Lower leg skin (tissue), 3 donors: Measurements from ENCODE around the gene ZFAND3.

Source experiments
- POLR2A ChIP-seq, 2 donors: fragments of 450-650 bp; IDR thresholded peaks; one replicate each; pipeline ENCODE4 v1.6.1; 2016 to 2017; ENCODE audit warnings: antibody characterized with exemption in 2 of 2, mild to moderate bottlenecking in 1 of 2, moderate library complexity in 1 of 2
- TF ChIP-seq, protein P1 (sequence below), 3 donors: fragments of 450-650 bp; IDR thresholded peaks; one replicate each; pipeline ENCODE4 v1.5.1; 2016; ENCODE audit warnings: antibody characterized with exemption in 3 of 3, mild to moderate bottlenecking in 3 of 3, moderate library complexity in 2 of 3

DNA sequence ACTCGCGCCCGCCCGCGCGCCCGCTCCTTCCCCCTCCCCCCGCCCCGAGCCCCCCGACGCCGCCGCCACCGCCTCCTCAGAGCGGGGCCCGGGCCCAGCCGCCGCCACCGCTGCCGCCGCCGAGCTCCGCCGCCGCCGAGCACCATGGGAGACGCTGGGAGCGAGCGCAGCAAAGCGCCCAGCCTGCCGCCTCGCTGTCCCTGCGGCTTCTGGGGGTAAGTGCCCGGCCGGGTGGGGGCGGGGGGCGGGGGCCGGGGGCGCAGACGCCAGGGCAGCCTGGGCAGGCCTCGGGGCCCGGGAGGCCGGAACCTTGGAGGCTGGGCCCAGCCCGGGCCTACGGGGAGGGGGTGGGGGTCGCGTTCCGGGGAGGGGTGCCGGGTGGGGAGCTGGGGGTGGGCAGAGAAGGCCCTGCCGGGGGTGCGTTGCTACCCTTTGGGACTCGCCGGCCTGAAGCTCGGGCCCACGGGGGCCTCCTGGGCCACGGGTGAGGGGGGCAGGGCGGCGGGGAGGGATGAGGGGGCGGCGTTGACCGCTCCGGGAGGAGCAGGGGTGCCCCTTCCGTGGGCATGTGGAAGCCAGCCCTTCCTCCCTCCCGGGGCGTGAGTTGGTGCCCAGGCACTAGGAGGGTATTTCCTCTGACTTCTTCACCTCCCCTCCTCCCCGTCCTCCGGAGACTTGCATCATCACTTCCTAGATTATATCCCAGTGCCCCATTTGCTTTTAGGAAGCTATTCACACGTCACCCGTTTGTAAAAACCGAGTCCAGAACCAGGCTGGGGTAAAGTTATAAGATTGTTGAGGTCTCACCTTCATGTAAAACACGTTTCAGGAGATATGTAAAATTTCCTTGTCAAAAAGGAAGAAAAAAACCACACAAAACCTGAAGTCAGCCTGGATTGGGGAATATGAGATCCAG, 533 bp downstream of the ZFAND3 start:
- no peak for TF ChIP-seq POLR2A (IDR thresholded peaks at IDR 0.05)
- TF ChIP-seq, protein P1, sequence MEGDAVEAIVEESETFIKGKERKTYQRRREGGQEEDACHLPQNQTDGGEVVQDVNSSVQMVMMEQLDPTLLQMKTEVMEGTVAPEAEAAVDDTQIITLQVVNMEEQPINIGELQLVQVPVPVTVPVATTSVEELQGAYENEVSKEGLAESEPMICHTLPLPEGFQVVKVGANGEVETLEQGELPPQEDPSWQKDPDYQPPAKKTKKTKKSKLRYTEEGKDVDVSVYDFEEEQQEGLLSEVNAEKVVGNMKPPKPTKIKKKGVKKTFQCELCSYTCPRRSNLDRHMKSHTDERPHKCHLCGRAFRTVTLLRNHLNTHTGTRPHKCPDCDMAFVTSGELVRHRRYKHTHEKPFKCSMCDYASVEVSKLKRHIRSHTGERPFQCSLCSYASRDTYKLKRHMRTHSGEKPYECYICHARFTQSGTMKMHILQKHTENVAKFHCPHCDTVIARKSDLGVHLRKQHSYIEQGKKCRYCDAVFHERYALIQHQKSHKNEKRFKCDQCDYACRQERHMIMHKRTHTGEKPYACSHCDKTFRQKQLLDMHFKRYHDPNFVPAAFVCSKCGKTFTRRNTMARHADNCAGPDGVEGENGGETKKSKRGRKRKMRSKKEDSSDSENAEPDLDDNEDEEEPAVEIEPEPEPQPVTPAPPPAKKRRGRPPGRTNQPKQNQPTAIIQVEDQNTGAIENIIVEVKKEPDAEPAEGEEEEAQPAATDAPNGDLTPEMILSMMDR (IDR thresholded peaks at IDR 0.05) = no peak
